B cell (primary cell): ENCODE measurements around the gene CCDC8. TPM values are rescaled to one million over a fixed set of nuclear protein-coding genes. Genes with fewer than 3 reads are reported as not detected.

Source experiments
- ATAC-seq: fragments of 200-7000 bp; cut with Tn5 transposase; one replicate; pipeline ENCODE4 v1.10.0; 2021; ENCODE audit warnings: low read depth, mild to moderate bottlenecking, moderate number of reproducible peaks, moderate library complexity
- CTCF ChIA-PET: fragments of 350-600 bp; sonication (Branson Sonifier 250); formaldehyde crosslinking; loops from one replicate; lab custom pipeline; 2021; ENCODE audit warnings: antibody characterized with exemption, inconsistent platforms; lab: Charles Lee
- POLR2A ChIA-PET: fragments of 350-600 bp; sonication (Branson Sonifier 250); formaldehyde crosslinking; loops from one replicate; lab custom pipeline; 2021; ENCODE audit warnings: antibody characterized with exemption; lab: Charles Lee
- DNase-seq: peaks from one replicate; pipeline ENCODE4 v3.0.0; 2013
- H2AFZ ChIP-seq: 2 replicates; pipeline ENCODE4 v1.6.1; 2012; ENCODE audit warnings: mild to moderate bottlenecking, low read depth, low read length; ENCODE audit not compliant: insufficient read depth, poor library complexity, severe bottlenecking
- H3K27ac ChIP-seq, 2 donors: 1 replicate in 1 of 2; 2 replicates in 1 of 2; pipeline ENCODE4 v1.5.1; 2012 to 2013; ENCODE audit warnings: low read length in 2 of 2, mild to moderate bottlenecking in 2 of 2, moderate library complexity in 1 of 2
- H3K27me3 ChIP-seq, 4 experiments: fragments of 200-600 bp in 1 of 4; sonication (generic) in 1 of 4; replicated peaks in 1 of 4; 1 replicate in 2 of 4; 2 replicates in 2 of 4; pipeline versions ENCODE4 v1.6.1 to v1.7.0; 2013 to 2016; ENCODE audit warnings: low read length in 3 of 4, mild to moderate bottlenecking in 2 of 4, mixed read lengths in 1 of 4, moderate library complexity in 1 of 4; ENCODE audit not compliant: insufficient read depth in 4 of 4, control insufficient read depth in 3 of 4; ENCODE audit errors: control extremely low read depth in 1 of 4
- H3K36me3 ChIP-seq, 2 experiments: replicated peaks in 1 of 2; 1 replicate in 1 of 2; 2 replicates in 1 of 2; pipeline versions ENCODE4 v1.6.1 to v1.7.1; 2013; ENCODE audit warnings: low read length in 1 of 2; ENCODE audit not compliant: insufficient read depth in 2 of 2, control insufficient read depth in 1 of 2; ENCODE audit errors: control extremely low read depth in 1 of 2, extremely low read depth in 1 of 2
- H3K4me1 ChIP-seq, 2 donors: fragments of 200-600 bp in 1 of 2; sonication (generic) in 1 of 2; 1 replicate in 1 of 2; 2 replicates in 1 of 2; pipeline versions ENCODE4 v1.5.1 to v1.6.1; 2013 to 2017; ENCODE audit warnings: low read length in 2 of 2; ENCODE audit not compliant: control insufficient read depth in 2 of 2, insufficient read depth in 2 of 2
- H3K4me2 ChIP-seq: replicated peaks from 2 replicates; pipeline ENCODE3; 2012; ENCODE audit warnings: mild to moderate bottlenecking, low read depth, low read length; ENCODE audit not compliant: poor library complexity, severe bottlenecking
- H3K4me3 ChIP-seq, 5 experiments: fragments of 200-600 bp in 1 of 5; sonication (generic) in 1 of 5; 1 replicate in 3 of 5; 2 replicates in 2 of 5; pipeline versions ENCODE4 v1.5.1 to v1.7.0; 2011 to 2016; ENCODE audit warnings: low read length in 4 of 5, mild to moderate bottlenecking in 4 of 5, low read depth in 2 of 5, control low read depth in 1 of 5, moderate library complexity in 1 of 5; ENCODE audit not compliant: insufficient read depth in 1 of 5; ENCODE audit errors: control extremely low read depth in 1 of 5, extremely low read depth in 1 of 5
- H3K79me2 ChIP-seq: fragments of 200-600 bp; sonication (generic); one replicate; pipeline ENCODE4 v1.6.0; 2016; ENCODE audit warnings: low read length; ENCODE audit not compliant: control insufficient read depth, insufficient read depth
- H3K9ac ChIP-seq: fragments of 200-600 bp; sonication (generic); 2 replicates; pipeline ENCODE4 v1.6.1; 2017; ENCODE audit warnings: mild to moderate bottlenecking, low read length, moderate library complexity
- H3K9me3 ChIP-seq, 3 donors: one replicate each; pipeline versions ENCODE4 v1.6.1 to v1.7.1; 2013; ENCODE audit warnings: low read length in 2 of 3; ENCODE audit not compliant: control insufficient read depth in 2 of 3, insufficient read depth in 1 of 3; ENCODE audit errors: control extremely low read depth in 1 of 3
- H4K20me1 ChIP-seq: 2 replicates; pipeline ENCODE4 v1.6.0; 2012; ENCODE audit warnings: mild to moderate bottlenecking, low read length; ENCODE audit not compliant: insufficient read depth, control insufficient read depth, poor library complexity, severe bottlenecking
- H3K27ac Mint-ChIP-seq: one replicate; pipeline ENCODE4 v1.8.0; 2021; ENCODE audit warnings: mixed read lengths
- H3K27me3 Mint-ChIP-seq: one replicate; pipeline ENCODE4 v1.8.0; 2021; ENCODE audit warnings: mixed read lengths
- H3K4me1 Mint-ChIP-seq: one replicate; pipeline ENCODE4 v1.8.0; 2021; ENCODE audit warnings: mixed read lengths
- H3K4me3 Mint-ChIP-seq: one replicate; pipeline ENCODE4 v1.8.0; 2021; ENCODE audit warnings: mixed read lengths
- H3K9me3 Mint-ChIP-seq: one replicate; pipeline ENCODE4 v1.8.0; 2022; ENCODE audit warnings: mixed read lengths; ENCODE audit not compliant: insufficient read depth
- EZH2 ChIP-seq: IDR thresholded peaks from 2 replicates; pipeline ENCODE4 v1.6.1; 2012; ENCODE audit warnings: borderline replicate concordance, low read depth, mild to moderate bottlenecking, moderate library complexity, low read length; ENCODE audit not compliant: insufficient read depth, poor library complexity, severe bottlenecking
- WGBS: methylation state at CpG from one replicate; pipeline ENCODE4 v1.1.5; 2013; ENCODE audit warnings: missing lambda C conversion rate; ENCODE audit not compliant: insufficient coverage; 5-methylcytosine and 5-hydroxymethylcytosine counted together
- intact Hi-C: fragments of 100-400 bp; cut with micrococcal nuclease; formaldehyde crosslinking; loops from one replicate; pipeline ENCODE4 v1.10.0; 2022
- polyA plus RNA-seq: library from polyadenylated mRNA; depleted of rRNA; stranded (reverse); fragments of >200 nt; gene quantifications from 2 replicates; pipeline ENCODE4 v1.2.3, GENCODE V29; 2012
- total RNA-seq, 2 donors: library from RNA; stranded (reverse); fragments of 120-200 nt in 1 of 2; gene quantifications; 1 replicate in 1 of 2; 2 replicates in 1 of 2; pipeline versions ENCODE4 v1.2.3 to v1.2.4, GENCODE V29; 2013 to 2022
- TF ChIP-seq, protein P1 (sequence below): fragments of 200-600 bp; IDR thresholded peaks from one replicate; pipeline ENCODE4 v1.8.0; 2022; ENCODE audit warnings: antibody characterized with exemption, mild to moderate bottlenecking

CCDC8 gene
- total and polyA plus RNA-seq, 2 donors (not counting 1 experiment from before 2014, with no cell fraction given): not detected

DNA sequence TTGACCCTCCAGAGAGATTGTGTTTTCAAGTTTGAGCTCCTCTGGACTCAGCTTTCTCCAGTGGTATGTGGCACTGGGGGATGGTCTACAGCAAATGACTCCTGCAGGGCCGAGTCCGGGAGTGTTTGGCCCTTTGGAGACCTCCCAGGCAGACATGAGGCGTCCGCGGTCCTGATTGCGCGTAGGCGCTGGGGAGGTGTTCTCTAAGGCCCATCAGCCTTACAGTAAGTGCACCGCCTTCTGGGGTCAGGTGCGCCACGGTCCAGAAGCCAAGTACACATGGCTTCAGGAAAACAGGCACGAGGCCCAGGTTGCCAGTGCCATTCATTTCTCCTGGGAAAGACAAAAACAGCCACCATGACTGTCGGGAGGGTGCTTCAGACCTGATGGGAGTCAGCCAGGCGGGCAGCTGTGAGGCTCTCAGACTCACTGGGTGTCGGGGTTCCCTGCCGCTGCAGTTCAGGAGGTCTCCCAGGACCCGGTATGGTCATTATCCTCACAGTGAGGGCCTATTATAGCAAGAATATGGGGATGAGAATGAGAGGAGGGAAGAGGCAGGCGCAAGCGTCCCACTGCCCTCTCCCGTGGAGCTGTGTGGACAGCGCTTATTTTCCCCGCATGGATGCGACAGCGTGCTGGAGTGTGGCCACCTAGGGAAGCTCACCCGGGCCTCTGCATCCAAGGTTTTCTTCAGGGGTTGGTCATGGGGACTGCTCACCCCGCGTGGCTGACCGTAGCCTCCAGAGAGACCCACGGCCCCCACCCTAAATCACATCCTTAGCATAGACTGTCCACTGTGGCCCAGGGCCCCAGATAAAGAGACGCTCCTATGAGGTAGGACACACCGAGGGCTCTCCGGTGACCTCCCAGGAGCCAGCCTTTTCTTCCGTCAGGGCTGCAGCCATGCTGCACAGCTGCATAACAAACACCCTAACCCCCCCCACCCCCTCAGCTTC is 21.8 kb downstream of the CCDC8 start:
- DNase-seq (no peak), ATAC-seq (no peak)
- Mint-ChIP-seq H3K4me3 (no peak overlapping the region), H3K9me3 (no peaks in the 10 kb centered on the region), H3K27me3 (no peaks in the 10 kb centered on the region), H3K27ac (no peak overlapping the region), H3K4me1 (peaks cover 5% of the 10 kb centered on the region)
- H3K9ac ChIP-seq: no peak overlapping the region
- H3K36me3 ChIP-seq: peaks cover 0 to 43% of the 10 kb centered on the region in 2 experiments
- H2AFZ ChIP-seq: no peak overlapping the region
- no peaks in the 10 kb centered on the region for H3K79me2 ChIP-seq
- TF ChIP-seq EZH2: no peak
- TF ChIP-seq, protein P1, sequence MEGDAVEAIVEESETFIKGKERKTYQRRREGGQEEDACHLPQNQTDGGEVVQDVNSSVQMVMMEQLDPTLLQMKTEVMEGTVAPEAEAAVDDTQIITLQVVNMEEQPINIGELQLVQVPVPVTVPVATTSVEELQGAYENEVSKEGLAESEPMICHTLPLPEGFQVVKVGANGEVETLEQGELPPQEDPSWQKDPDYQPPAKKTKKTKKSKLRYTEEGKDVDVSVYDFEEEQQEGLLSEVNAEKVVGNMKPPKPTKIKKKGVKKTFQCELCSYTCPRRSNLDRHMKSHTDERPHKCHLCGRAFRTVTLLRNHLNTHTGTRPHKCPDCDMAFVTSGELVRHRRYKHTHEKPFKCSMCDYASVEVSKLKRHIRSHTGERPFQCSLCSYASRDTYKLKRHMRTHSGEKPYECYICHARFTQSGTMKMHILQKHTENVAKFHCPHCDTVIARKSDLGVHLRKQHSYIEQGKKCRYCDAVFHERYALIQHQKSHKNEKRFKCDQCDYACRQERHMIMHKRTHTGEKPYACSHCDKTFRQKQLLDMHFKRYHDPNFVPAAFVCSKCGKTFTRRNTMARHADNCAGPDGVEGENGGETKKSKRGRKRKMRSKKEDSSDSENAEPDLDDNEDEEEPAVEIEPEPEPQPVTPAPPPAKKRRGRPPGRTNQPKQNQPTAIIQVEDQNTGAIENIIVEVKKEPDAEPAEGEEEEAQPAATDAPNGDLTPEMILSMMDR: no peak
- WGBS: 92% methylated on average over 33 of the region's 33 CpGs
- H3K9me3 ChIP-seq: no peaks in the 10 kb centered on the region
- H4K20me1 ChIP-seq: no peaks in the 10 kb centered on the region
- POLR2A ChIA-PET: no interaction called here
- peaks cover 0 to 4% of the 10 kb centered on the region in 2 donors for H3K4me1 ChIP-seq
- no peak overlapping the region for H3K4me3 ChIP-seq
- no peaks in the 10 kb centered on the region for H3K27me3 ChIP-seq
- CTCF ChIA-PET: interaction anchor here (1.1 kb wide), 1 partner anchor 10 kb away, joined by 3 read pairs; no protein-coding TSS in a partner anchor
- no peak overlapping the region for H3K4me2 ChIP-seq
- H3K27ac ChIP-seq: no peak overlapping the region
- intact Hi-C loops: no loop called here

DNA sequence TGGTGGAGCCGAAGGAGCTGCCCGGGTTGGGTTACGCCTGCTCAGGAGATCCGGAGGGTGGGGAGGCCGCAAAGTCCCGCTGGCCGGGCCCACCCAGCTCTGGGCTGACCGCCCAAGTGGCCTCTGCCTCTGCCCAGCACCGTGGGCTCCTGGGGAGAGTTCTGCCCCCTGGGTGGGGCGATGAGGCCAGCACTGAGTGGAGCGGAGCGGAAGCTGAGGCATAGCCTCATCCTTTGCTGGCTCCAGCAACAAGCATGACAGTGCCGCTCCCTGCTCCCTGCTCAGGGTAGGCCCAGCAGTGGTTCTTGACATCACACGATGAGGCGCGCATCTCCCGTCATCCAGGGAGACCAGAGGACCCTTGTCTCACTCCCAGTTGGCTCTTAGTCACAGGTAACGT is 22.5 kb downstream of the CCDC8 start:
- POLR2A ChIA-PET: no interaction called here

More for the DNA sequence above, 22.5 kb downstream of the CCDC8 start:
- Histone ChIP-seq H3K27ac (no peak overlapping the region), H4K20me1 (no peaks in the 10 kb centered on the region), H3K9me3 (no peaks in the 10 kb centered on the region), H2AFZ (no peak overlapping the region), H3K27me3 (no peaks in the 10 kb centered on the region), H3K79me2 (no peaks in the 10 kb centered on the region), H3K9ac (no peak overlapping the region), H3K36me3 (peaks cover 0 to 46% of the 10 kb centered on the region in 2 experiments), H3K4me1 (peaks cover 0 to 4% of the 10 kb centered on the region in 2 donors), H3K4me3 (no peak overlapping the region), H3K4me2 (no peak overlapping the region)
- no peak overlapping the region for H3K4me3 Mint-ChIP-seq
- TF ChIP-seq, protein P1: no peak
- TF ChIP-seq EZH2: no peak
- H3K4me1 Mint-ChIP-seq: peaks cover 5% of the 10 kb centered on the region
- CTCF ChIA-PET: interaction anchor here (1.1 kb wide), 1 partner anchor 9 kb away, joined by 3 read pairs; no protein-coding TSS in a partner anchor
- DNase-seq (no peak), ATAC-seq (no peak)
- H3K27ac Mint-ChIP-seq: no peak overlapping the region
- no peaks in the 10 kb centered on the region for H3K27me3 Mint-ChIP-seq
- 97% methylated on average over 17 of the region's 18 CpGs for WGBS
- no peaks in the 10 kb centered on the region for H3K9me3 Mint-ChIP-seq
- intact Hi-C loops: no loop called here
